Rectal smooth muscle tissue (tissue), 1 donor: ENCODE data around the gene PNMA8C.
"Not testable (repeated sequence)": the region's sequence is repeated elsewhere in the genome, so short reads cannot be mapped to it uniquely, and the experiment has no call there.

Source experiments
- H3K27ac ChIP-seq: one replicate; pipeline ENCODE4 v1.7.0; 2013; ENCODE audit warnings: low read depth, low read length, inconsistent platforms
- H3K27me3 ChIP-seq: one replicate; pipeline ENCODE4 v1.7.0; 2013; ENCODE audit warnings: low read length; ENCODE audit not compliant: control insufficient read depth, insufficient read depth
- H3K36me3 ChIP-seq: one replicate; pipeline ENCODE4 v1.7.0; 2013; ENCODE audit warnings: low read length; ENCODE audit not compliant: control insufficient read depth, insufficient read depth
- H3K4me1 ChIP-seq: one replicate; pipeline ENCODE4 v1.7.0; 2013; ENCODE audit warnings: low read length; ENCODE audit not compliant: control insufficient read depth, insufficient read depth
- H3K4me3 ChIP-seq: one replicate; pipeline ENCODE4 v1.7.0; 2013; ENCODE audit warnings: low read length
- H3K9ac ChIP-seq: one replicate; pipeline ENCODE4 v1.7.0; 2013; ENCODE audit warnings: low read length

The PNMA8C gene

GRCh38 chr19:46378268-46378667 lies 50.5 kb downstream of the PNMA8C start:
- peaks cover 16% of the 10 kb centered on the region for H3K36me3 ChIP-seq
- no peaks in the 10 kb centered on the region for H3K27me3 ChIP-seq
- no peak overlapping the region for H3K9ac ChIP-seq
- peak overlapping the region; percentile 24 for H3K27ac ChIP-seq
- H3K4me3 ChIP-seq: no peak overlapping the region
- H3K4me1 ChIP-seq: peaks cover 5% of the 10 kb centered on the region

- H3K9ac ChIP-seq: no peak overlapping the region
- H3K27me3 ChIP-seq: no peaks in the 10 kb centered on the region
- no peak overlapping the region for H3K27ac ChIP-seq
- H3K36me3 ChIP-seq: peaks cover 16% of the 10 kb centered on the region
- H3K4me3 ChIP-seq: no peak overlapping the region
- peaks cover 12% of the 10 kb centered on the region for H3K4me1 ChIP-seq
Observed at GRCh38 chr19:46376241-46377153, 52.2 kb downstream of the PNMA8C start.

GRCh38 chr19:46375476-46376067 lies 53.2 kb downstream of the PNMA8C start:
- not testable (repeated sequence) for H3K27ac ChIP-seq
- peaks cover 12% of the 10 kb centered on the region for H3K4me1 ChIP-seq
- peaks cover 16% of the 10 kb centered on the region for H3K36me3 ChIP-seq

More at GRCh38 chr19:46375476-46376067, 53.2 kb downstream of the PNMA8C start:
- H3K27me3 ChIP-seq, H3K9ac ChIP-seq, H3K4me3 ChIP-seq: not testable (repeated sequence)
